GM12878 (cell line): ENCODE results near the gene CHPF2. TPM values are rescaled to one million over a fixed set of nuclear protein-coding genes. Genes with fewer than 3 reads are reported as not detected.

Experiments
- ASH2L ChIP-seq: fragments of 300-600, 200-600 bp; sonication (generic); IDR thresholded peaks from 2 replicates; pipeline ENCODE4 v1.6.1; 2017; ENCODE audit warnings: low read depth, mild to moderate bottlenecking, borderline replicate concordance
- ATF7 ChIP-seq: fragments of 450-650 bp; IDR thresholded peaks from 2 replicates; pipeline ENCODE4 v1.6.1; 2016; ENCODE audit warnings: low read depth, mild to moderate bottlenecking
- CBX5 ChIP-seq: sonication (generic); IDR thresholded peaks from 2 replicates; pipeline ENCODE4 v1.6.1; 2016; ENCODE audit warnings: low read depth, moderate library complexity, mild to moderate bottlenecking, inconsistent platforms
- CEBPB ChIP-seq, 2 experiments: fragments of 150-350 bp in 1 of 2; IDR thresholded peaks; 2 replicates each; pipeline ENCODE4 v1.6.1; 2012 to 2014; ENCODE audit warnings: low read depth in 2 of 2, low read length in 2 of 2, borderline replicate concordance in 1 of 2, inconsistent platforms in 1 of 2
- GABPA ChIP-seq: IDR thresholded peaks from 2 replicates; pipeline ENCODE4 v1.6.1; 2014; ENCODE audit warnings: antibody characterized with exemption, low read depth, mild to moderate bottlenecking, inconsistent platforms
- IKZF1 ChIP-seq: fragments of 450-650 bp; conservative IDR thresholded peaks from 2 replicates; pipeline ENCODE4 v1.6.1; 2017; ENCODE audit warnings: antibody characterized with exemption, mild to moderate bottlenecking
- IRF5 ChIP-seq: fragments of 450-650 bp; IDR thresholded peaks from 2 replicates; pipeline ENCODE4 v1.6.1; 2017; ENCODE audit warnings: borderline replicate concordance
- RAD51 ChIP-seq: fragments of 450-650 bp; IDR thresholded peaks from 2 replicates; pipeline ENCODE4 v1.6.1; 2016; ENCODE audit warnings: moderate library complexity, mild to moderate bottlenecking, inconsistent platforms
- RB1 ChIP-seq: fragments of 450-650 bp; formaldehyde crosslinking; IDR thresholded peaks from 2 replicates; pipeline ENCODE4 v1.6.1; 2017; ENCODE audit warnings: mild to moderate bottlenecking, borderline replicate concordance
- TBL1XR1 ChIP-seq: IDR thresholded peaks from 2 replicates; pipeline ENCODE4 v1.6.1; 2012; ENCODE audit warnings: low read depth, low read length, improper control_type of control experiment
- YBX1 ChIP-seq: fragments of 450-650 bp; IDR thresholded peaks from 2 replicates; pipeline ENCODE4 v1.6.1; 2016; ENCODE audit warnings: antibody characterized with exemption
- ZBTB4 ChIP-seq: fragments of 450-650 bp; formaldehyde crosslinking; IDR thresholded peaks from 2 replicates; pipeline ENCODE4 v1.4.0; 2022; ENCODE audit warnings: mild to moderate bottlenecking, moderate library complexity
- ZNF217 ChIP-seq: fragments of 450-650 bp; IDR thresholded peaks from 2 replicates; pipeline ENCODE4 v1.6.1; 2017; ENCODE audit warnings: antibody characterized with exemption, mild to moderate bottlenecking
- polyA plus RNA-seq, 11 experiments: library from polyadenylated mRNA; depleted of rRNA in 4 of 11; unstranded in 6 of 11; stranded (reverse) in 5 of 11; fragments of >200 nt; fragmentation: Nextera tagmentation in 4 of 11; fragmentation: Illumina TruSeq in 1 of 11; extraction: Ambion mirVana in 4 of 11; extraction: Trizol in 1 of 11; gene quantifications; 1 replicate in 1 of 11; 2 replicates in 10 of 11; pipeline versions ENCODE4 v1.2.1 to v1.2.3, GENCODE V29; 2011 to 2016; ENCODE audit warnings: inconsistent platforms in 2 of 11, missing spikeins in 2 of 11, low read depth in 1 of 11
- total RNA-seq, 4 experiments: library from RNA; depleted of rRNA in 3 of 4; stranded (reverse); fragments of >200 nt in 3 of 4; fragmentation: Illumina TruSeq in 1 of 4; extraction: Trizol in 1 of 4; gene quantifications; 2 replicates each; pipeline versions ENCODE4 v1.2.1 to v1.2.3, GENCODE V29; 2013 to 2021
- TF ChIP-seq, protein P1 (sequence below): fragments of 450-650 bp; IDR thresholded peaks from 2 replicates; pipeline ENCODE4 v1.6.1; 2017; ENCODE audit warnings: mild to moderate bottlenecking, moderate library complexity
- TF ChIP-seq, protein P2 (sequence below): fragments of 450-650 bp; IDR thresholded peaks from 2 replicates; pipeline ENCODE4 v1.6.1; 2017; ENCODE audit warnings: antibody characterized with exemption, mild to moderate bottlenecking, moderate library complexity

Gene CHPF2
- total and polyA plus RNA-seq, 10 of the 15 experiments (the other 5 are each of a cell fraction or from before 2014, with no cell fraction given), result 0.23 to 33.1 (median 11.5) TPM

GRCh38 chr7:151226875-151227782 is 5.2 kb upstream of the CHPF2 start, which contains the start of gene ABCF2 (continued):
- TF ChIP-seq, protein P1, sequence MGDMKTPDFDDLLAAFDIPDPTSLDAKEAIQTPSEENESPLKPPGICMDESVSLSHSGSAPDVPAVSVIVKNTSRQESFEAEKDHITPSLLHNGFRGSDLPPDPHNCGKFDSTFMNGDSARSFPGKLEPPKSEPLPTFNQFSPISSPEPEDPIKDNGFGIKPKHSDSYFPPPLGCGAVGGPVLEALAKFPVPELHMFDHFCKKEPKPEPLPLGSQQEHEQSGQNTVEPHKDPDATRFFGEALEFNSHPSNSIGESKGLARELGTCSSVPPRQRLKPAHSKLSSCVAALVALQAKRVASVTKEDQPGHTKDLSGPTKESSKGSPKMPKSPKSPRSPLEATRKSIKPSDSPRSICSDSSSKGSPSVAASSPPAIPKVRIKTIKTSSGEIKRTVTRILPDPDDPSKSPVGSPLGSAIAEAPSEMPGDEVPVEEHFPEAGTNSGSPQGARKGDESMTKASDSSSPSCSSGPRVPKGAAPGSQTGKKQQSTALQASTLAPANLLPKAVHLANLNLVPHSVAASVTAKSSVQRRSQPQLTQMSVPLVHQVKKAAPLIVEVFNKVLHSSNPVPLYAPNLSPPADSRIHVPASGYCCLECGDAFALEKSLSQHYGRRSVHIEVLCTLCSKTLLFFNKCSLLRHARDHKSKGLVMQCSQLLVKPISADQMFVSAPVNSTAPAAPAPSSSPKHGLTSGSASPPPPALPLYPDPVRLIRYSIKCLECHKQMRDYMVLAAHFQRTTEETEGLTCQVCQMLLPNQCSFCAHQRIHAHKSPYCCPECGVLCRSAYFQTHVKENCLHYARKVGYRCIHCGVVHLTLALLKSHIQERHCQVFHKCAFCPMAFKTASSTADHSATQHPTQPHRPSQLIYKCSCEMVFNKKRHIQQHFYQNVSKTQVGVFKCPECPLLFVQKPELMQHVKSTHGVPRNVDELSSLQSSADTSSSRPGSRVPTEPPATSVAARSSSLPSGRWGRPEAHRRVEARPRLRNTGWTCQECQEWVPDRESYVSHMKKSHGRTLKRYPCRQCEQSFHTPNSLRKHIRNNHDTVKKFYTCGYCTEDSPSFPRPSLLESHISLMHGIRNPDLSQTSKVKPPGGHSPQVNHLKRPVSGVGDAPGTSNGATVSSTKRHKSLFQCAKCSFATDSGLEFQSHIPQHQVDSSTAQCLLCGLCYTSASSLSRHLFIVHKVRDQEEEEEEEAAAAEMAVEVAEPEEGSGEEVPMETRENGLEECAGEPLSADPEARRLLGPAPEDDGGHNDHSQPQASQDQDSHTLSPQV, result no peak
- no peak; the same call in 1 of the 2 replicates for TF ChIP-seq ATF7
- TF ChIP-seq GABPA, result 0 out of 2 replicates have a peak, but pooled peaks have one; percentile 24
- peak; percentile 100 for TF ChIP-seq IKZF1
- TF ChIP-seq ZBTB4 (CRISPR knock-in tag), result no peak
- TF ChIP-seq, protein P2, sequence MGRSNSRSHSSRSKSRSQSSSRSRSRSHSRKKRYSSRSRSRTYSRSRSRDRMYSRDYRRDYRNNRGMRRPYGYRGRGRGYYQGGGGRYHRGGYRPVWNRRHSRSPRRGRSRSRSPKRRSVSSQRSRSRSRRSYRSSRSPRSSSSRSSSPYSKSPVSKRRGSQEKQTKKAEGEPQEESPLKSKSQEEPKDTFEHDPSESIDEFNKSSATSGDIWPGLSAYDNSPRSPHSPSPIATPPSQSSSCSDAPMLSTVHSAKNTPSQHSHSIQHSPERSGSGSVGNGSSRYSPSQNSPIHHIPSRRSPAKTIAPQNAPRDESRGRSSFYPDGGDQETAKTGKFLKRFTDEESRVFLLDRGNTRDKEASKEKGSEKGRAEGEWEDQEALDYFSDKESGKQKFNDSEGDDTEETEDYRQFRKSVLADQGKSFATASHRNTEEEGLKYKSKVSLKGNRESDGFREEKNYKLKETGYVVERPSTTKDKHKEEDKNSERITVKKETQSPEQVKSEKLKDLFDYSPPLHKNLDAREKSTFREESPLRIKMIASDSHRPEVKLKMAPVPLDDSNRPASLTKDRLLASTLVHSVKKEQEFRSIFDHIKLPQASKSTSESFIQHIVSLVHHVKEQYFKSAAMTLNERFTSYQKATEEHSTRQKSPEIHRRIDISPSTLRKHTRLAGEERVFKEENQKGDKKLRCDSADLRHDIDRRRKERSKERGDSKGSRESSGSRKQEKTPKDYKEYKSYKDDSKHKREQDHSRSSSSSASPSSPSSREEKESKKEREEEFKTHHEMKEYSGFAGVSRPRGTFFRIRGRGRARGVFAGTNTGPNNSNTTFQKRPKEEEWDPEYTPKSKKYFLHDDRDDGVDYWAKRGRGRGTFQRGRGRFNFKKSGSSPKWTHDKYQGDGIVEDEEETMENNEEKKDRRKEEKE, result no peak
- no peak for TF ChIP-seq ASH2L
- TF ChIP-seq YBX1, result no peak
- TF ChIP-seq CEBPB (IDR thresholded peaks at IDR 0.05; ENCODE audit: borderline replicate concordance in 1 of 2, low read depth in 2 of 2, low read length in 2 of 2), result peak in 1 of 2 experiments; percentile 92; a peak in 2 of 4 replicates
- TF ChIP-seq TBL1XR1, result no peak
- no peak for TF ChIP-seq CBX5
- no peak for TF ChIP-seq IRF5
- TF ChIP-seq ZNF217, result no peak
- peak; percentile 77 for TF ChIP-seq RB1
- TF ChIP-seq RAD51, result no peak
